Prostate gland (tissue), 2 donors: ENCODE measurements around the gene CPNE2. TPM values are rescaled to one million over a fixed set of nuclear protein-coding genes. Genes with fewer than 3 reads are reported as not detected.

Experiments
- DNase-seq: peaks from one replicate; pipeline ENCODE4 v3.0.0-alpha.2; 2019; ENCODE audit warnings: low spot score
- H3K27ac ChIP-seq, 2 donors: fragments of 200-600 bp; sonication (generic); 2 replicates each; pipeline ENCODE4 v1.5.1; 2017 to 2019
- H3K27me3 ChIP-seq: fragments of 200-600 bp; sonication (generic); replicated peaks from 2 replicates; pipeline ENCODE4 v1.5.1; 2019; ENCODE audit not compliant: insufficient read depth
- H3K36me3 ChIP-seq, 2 donors: fragments of 200-600 bp; sonication (generic); 1 replicate in 1 of 2; 2 replicates in 1 of 2; pipeline versions ENCODE4 v1.5.1 to v1.8.1; 2017 to 2019
- H3K4me1 ChIP-seq: fragments of 200-600 bp; sonication (generic); replicated peaks from 2 replicates; pipeline ENCODE4 v1.5.1; 2019
- H3K4me3 ChIP-seq, 2 donors: fragments of 200-600 bp; sonication (generic); 2 replicates each; pipeline ENCODE4 v1.5.1; 2017 to 2019
- H3K9me3 ChIP-seq: fragments of 200-600 bp; sonication (generic); 2 replicates; pipeline ENCODE4 v1.5.1; 2017
- POLR2A ChIP-seq: fragments of 450-650 bp; IDR thresholded peaks from one replicate; pipeline ENCODE4 v1.6.1; 2016; ENCODE audit warnings: antibody characterized with exemption, mild to moderate bottlenecking
- POLR2AphosphoS5 ChIP-seq: sonication (generic); formaldehyde crosslinking; IDR thresholded peaks from one replicate; pipeline ENCODE4 v1.6.1; 2017; ENCODE audit warnings: antibody characterized with exemption
- WGBS: methylation state at CpG from one replicate; pipeline ENCODE4 v1.1.5; 2018; 5-methylcytosine and 5-hydroxymethylcytosine counted together
- intact Hi-C: fragments of 100-400 bp; cut with DNase I; formaldehyde crosslinking; loops from one replicate; pipeline ENCODE4 v1.14.2; 2022
- total RNA-seq, 2 donors: library from RNA; depleted of rRNA; stranded (reverse); fragments of >200 nt; gene quantifications; one replicate each; pipeline ENCODE4 v1.1.0, GENCODE V29; 2016
- TF ChIP-seq, protein P1 (sequence below), 4 experiments: fragments of 200-600 bp in 2 of 4; fragments of 450-650 bp in 2 of 4; sonication (generic) in 2 of 4; IDR thresholded peaks; 1 replicate in 3 of 4; 2 replicates in 1 of 4; pipeline ENCODE4 v1.5.1; 2016 to 2019; ENCODE audit warnings: antibody characterized with exemption in 4 of 4, mild to moderate bottlenecking in 2 of 4, moderate library complexity in 2 of 4

The CPNE2 gene
- total RNA-seq, 2 donors from 2014 or later = 22.3 to 23.3 TPM

DNA sequence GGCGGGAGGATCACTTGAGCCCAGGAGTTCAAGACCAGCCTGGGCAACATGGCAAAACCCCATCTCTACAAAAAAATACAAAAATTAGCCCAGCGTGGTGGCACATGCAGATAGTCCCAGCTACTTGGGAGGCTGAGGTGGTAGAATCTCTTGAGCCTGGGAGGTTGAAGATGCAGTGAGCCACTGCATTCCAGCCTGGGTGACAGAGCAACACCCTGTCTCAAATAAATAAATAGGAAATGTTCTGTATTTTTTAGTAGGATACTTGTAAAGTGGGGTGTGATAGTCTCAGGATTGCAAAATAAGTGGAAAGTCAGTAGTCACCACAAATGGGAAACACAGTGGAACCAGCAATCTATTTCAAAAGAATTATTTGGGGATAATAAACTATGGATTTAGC lies 97.8 kb downstream of the CPNE2 start:
- intact Hi-C loops = no loop called here
- 98% methylated on average over 2 of the region's 2 CpGs for WGBS
- H3K36me3 ChIP-seq = no peaks in the 10 kb centered on the region

DNA sequence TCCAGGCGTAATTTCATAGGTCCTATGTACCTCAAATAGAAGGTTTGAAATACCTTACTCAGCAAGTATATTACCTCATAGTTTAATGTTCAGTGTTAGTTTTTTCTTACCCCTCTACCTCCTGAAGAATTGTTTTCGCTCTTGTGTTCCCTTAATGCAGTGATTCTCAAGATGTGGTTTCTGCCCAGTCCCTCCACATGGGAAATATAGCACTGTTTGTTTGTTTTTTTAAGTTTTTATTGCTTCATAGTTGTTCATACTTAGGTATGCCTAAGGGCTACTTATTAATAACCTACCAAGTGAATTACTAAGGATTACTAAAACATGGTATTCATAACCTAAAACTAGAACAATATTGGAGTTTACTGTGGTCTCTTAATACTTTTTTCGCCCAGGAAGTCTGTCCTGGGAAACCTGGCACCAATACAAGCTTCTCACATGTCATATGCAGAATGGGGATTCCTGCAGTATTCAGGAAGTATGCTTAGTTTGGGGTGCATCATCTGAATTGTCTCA lies 98.7 kb downstream of the CPNE2 start:
- 56% methylated on average over 3 of the region's 3 CpGs for WGBS
- no peak overlapping the region for H3K27ac ChIP-seq
- peaks cover 16% of the 10 kb centered on the region for H3K4me1 ChIP-seq
- no peak overlapping the region for H3K4me3 ChIP-seq
- intact Hi-C loops = no loop called here
- no peaks in the 10 kb centered on the region for H3K9me3 ChIP-seq
- TF ChIP-seq POLR2A (no peak), POLR2AphosphoS5 (no peak)
- TF ChIP-seq, protein P1, sequence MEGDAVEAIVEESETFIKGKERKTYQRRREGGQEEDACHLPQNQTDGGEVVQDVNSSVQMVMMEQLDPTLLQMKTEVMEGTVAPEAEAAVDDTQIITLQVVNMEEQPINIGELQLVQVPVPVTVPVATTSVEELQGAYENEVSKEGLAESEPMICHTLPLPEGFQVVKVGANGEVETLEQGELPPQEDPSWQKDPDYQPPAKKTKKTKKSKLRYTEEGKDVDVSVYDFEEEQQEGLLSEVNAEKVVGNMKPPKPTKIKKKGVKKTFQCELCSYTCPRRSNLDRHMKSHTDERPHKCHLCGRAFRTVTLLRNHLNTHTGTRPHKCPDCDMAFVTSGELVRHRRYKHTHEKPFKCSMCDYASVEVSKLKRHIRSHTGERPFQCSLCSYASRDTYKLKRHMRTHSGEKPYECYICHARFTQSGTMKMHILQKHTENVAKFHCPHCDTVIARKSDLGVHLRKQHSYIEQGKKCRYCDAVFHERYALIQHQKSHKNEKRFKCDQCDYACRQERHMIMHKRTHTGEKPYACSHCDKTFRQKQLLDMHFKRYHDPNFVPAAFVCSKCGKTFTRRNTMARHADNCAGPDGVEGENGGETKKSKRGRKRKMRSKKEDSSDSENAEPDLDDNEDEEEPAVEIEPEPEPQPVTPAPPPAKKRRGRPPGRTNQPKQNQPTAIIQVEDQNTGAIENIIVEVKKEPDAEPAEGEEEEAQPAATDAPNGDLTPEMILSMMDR (IDR thresholded peaks at IDR 0.05) = no peak
- no peaks in the 10 kb centered on the region for H3K36me3 ChIP-seq
- no peak for DNase-seq
- no peaks in the 10 kb centered on the region for H3K27me3 ChIP-seq

More for the DNA sequence above, 97.8 kb downstream of the CPNE2 start:
- Histone ChIP-seq H3K4me3 (no peak overlapping the region), H3K27me3 (no peaks in the 10 kb centered on the region), H3K27ac (no peak overlapping the region), H3K9me3 (no peaks in the 10 kb centered on the region), H3K4me1 (peaks cover 16% of the 10 kb centered on the region)
- TF ChIP-seq POLR2AphosphoS5 (no peak), POLR2A (no peak)
- TF ChIP-seq, protein P1 (IDR thresholded peaks at IDR 0.05) = no peak
- no peak for DNase-seq

DNA sequence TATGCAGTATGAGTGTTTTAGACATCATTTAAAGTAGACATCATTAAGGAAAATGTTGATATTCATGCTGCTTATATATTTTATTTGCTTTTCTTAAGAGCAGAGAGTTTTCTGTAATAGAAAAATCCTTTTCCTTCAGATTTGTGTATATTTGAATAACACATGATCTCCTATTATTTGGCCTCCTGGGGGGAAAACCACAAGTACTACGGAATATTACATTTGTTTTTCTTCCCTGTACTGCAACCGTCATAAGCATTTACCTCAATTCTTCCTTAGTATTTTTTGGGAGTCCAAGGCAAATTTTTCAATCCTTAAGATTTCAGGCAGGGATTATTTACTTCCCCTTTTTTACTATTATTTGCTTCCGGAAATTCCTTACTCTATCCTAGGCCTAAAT lies 99.8 kb downstream of the CPNE2 start:
- WGBS = 89% methylated on average over 3 of the region's 3 CpGs
- Histone ChIP-seq H3K27me3 (no peaks in the 10 kb centered on the region), H3K4me3 (no peak overlapping the region), H3K9me3 (no peaks in the 10 kb centered on the region), H3K36me3 (no peaks in the 10 kb centered on the region), H3K27ac (no peak overlapping the region), H3K4me1 (peaks cover 16% of the 10 kb centered on the region)
- DNase-seq = no peak
- intact Hi-C loops = no loop called here
- TF ChIP-seq POLR2AphosphoS5 (no peak), POLR2A (no peak)
- TF ChIP-seq, protein P1 (IDR thresholded peaks at IDR 0.05) = no peak

DNA sequence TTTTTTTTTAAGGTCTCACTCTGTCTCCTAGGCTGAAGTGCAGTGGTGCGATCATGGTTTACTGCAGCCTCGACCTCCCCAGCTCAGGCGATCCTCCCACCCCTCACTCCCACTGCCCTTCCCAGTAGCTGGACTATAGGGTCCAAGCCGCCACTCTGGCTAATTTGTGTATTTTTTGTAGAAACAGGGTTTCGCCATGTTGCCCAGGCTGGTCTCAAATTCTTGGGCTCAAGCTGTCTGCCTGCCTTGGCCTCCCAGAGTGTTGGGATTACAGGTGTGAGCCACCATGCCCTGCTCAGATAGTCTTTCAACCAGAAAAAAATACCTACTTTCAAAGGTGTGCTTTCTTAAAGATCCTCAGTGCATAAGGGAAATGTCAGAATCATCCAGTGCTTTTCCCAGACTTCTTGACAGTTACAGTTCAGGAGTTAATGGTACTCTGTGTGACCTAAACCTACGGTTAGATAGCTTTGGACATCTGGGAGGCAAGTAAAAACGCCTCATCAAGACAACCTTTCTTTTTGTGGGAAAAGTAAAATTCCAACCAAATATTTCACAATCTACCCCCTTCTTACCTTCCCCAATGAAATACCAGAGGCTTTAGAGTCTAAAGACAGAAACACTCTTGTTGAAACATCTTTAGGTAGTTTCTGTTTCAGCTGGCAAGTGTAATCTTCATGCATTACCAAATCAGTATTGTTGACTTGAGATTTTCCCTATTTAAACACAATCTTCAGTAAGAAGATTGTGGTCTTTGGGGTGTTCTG lies 100.5 kb downstream of the CPNE2 start:
- intact Hi-C loops = no loop called here
- Histone ChIP-seq H3K27me3 (no peaks in the 10 kb centered on the region), H3K36me3 (no peaks in the 10 kb centered on the region), H3K4me1 (peaks cover 16% of the 10 kb centered on the region), H3K4me3 (no peak overlapping the region), H3K27ac (no peak overlapping the region), H3K9me3 (no peaks in the 10 kb centered on the region)
- DNase-seq = no peak
- WGBS = 77% methylated on average over 7 of the region's 7 CpGs
- TF ChIP-seq POLR2AphosphoS5 = no peak

DNA sequence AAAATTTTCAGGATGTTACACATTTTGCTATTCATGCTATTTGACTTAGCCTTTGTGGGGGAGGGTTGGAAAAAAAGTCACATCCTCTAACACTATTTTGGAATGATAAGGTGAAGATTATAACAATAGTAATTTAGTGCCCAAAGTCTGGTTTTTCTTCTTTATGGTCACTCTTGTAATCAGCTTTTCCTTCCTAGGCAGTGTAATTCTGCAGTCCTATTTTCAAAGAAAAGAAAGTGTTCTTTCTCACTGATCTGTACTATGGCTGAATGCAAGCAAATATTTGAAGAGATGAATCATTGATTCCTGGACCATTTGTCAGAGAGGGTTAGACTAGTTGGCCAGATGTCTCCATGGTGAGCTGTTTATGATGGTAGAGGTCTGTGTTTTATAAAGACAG lies 102.1 kb downstream of the CPNE2 start:
- DNase-seq = peak; percentile 16
- peak overlapping the region in 1 of 2 donors; percentile 18 for H3K27ac ChIP-seq
- no peaks in the 10 kb centered on the region for H3K36me3 ChIP-seq
- TF ChIP-seq POLR2AphosphoS5 = peak; percentile 69
- no peak for TF ChIP-seq POLR2A
- TF ChIP-seq, protein P1 (IDR thresholded peaks at IDR 0.05) = no peak
- no peaks in the 10 kb centered on the region for H3K27me3 ChIP-seq
- H3K9me3 ChIP-seq = no peaks in the 10 kb centered on the region
- no peak overlapping the region for H3K4me3 ChIP-seq
- intact Hi-C loops = no loop called here
- H3K4me1 ChIP-seq = peaks cover 16% of the 10 kb centered on the region
